HG03066 (cell line): ENCODE data around the gene WNT8A.

Source experiments
- ATAC-seq: cut with Tn5 transposase; IDR thresholded peaks from one replicate; pipeline ENCODE4 v1.9.1; 2021; ENCODE audit warnings: low read depth; ENCODE audit not compliant: unreplicated experiment

Gene WNT8A

GRCh38 chr5:138082033-138082432 lies 1.8 kb upstream of the WNT8A start:
- ATAC-seq = no peak

GRCh38 chr5:138091685-138092084 lies 7.9 kb downstream of the WNT8A start:
- ATAC-seq = no peak

- ATAC-seq = no peak
These were observed 8.5 kb downstream of the WNT8A start for GRCh38 chr5:138092301-138092700.

DNA sequence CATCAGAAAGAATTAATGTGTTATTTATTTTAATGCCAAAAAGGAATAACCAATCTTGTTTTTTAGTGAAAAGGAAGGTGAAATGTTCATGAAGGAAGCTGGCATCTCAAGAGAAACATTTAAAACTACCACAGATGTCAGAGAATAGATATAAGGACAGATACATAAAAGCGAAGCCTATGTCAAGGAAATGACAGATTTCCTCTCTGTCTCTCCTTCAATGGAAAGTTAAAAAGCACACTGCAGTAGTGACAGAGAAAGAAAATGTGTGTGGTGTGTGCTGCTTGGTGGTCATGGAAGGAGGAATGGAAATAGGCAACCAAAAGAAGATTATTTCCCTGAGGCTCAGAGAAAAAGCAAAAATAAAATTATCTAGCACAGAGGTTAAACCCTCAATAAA lies 9.2 kb downstream of the WNT8A start:
- no peak for ATAC-seq

DNA sequence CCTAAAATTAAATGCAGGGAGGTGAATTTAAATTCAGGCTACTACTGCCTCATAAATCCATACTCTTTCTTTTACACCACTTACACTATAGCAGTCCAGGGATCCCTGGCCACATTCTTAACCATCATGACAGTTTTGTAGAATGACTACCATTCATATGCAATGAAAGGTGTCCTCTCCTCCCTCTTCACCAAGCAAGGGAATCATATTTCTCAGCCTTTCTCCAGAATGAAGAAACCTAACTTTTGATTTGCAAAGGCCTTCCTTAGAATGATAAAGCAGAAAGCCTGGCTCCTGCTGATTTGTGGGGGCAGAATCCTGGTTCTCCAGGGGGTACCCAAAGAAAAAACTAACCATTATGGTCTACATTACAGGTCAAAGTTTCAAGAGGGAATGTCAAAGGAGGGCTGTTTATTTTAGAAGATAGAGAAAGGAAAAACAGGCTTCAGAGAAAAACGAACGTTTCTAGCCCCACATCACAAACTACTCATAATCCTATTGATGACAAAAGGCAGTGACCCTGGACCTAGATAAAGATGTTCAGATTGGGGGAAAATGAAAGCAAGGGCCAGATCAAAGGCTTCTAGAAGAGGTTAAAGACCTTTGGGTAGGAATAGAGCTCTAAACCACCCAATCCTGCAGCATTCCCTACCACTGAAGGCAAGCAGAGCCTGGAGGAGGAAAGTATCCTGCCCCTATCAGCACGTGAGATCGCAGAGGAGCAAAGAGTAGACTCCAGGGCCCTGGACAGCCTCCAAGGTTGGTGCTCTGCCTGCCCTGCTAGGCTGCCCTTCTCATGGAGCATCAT lies 11.5 kb downstream of the WNT8A start:
- ATAC-seq = no peak

DNA sequence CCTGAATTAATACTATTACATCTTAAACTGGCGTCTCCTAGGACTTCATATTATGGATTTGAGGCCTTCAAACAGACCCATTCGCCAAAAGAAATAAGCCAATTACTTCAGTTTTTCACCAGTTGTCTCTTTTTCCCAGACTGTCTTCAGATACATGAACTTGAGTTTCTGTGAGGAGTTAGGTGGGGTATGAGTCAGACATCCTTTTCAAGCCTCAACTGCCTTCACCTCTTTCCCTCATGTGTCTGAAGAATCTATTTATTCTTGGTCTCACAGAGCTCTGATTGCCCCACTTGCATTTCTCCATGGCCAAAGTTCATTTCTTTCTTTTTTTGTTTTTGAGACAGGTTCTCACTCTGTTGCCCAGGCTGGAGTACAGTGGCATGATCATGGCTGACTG lies 12.5 kb downstream of the WNT8A start:
- ATAC-seq = no peak

DNA sequence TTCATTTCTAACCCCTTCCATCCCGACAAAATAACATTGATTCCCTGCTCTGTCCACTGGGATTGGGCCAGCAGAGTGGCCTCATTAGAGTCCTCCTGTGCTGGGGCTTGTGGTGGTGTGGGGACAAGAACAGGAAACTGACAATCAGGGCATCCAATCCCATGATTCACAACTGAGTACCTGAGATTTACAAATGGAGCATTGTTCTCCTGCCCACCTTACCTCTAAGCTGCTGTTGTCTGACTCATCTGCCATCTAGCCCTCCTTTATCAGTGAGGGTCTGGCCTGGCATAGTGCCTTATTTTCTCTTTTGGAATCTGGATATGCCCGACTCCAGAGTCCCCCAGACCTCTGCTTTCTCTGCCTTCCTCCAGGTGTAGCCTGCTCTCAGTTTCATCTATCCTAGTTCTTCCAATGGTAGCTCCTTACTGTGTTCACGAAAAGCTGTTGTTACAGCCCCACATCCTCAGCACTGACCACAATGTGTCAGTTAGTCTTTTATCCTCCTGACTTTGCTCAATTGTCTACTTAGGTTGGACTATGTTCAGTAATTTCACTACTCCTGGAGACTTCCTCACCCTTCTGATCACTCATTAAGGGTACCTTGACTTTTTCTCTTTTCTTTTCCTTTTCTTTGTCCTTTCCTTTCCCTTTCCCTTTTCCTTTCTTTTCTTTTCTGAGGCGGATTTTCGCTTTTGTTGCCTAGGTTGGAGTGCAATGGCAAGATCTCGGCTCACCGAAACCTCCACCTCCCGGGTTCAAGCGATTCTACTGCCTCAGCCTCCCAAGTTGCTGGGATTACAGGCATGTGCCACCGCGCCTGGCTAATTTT lies 13.4 kb downstream of the WNT8A start:
- no peak for ATAC-seq

- ATAC-seq = no peak
These were observed 18.9 kb downstream of the WNT8A start for GRCh38 chr5:138102454-138103318.

- no peak for ATAC-seq
These were observed 19.4 kb downstream of the WNT8A start for GRCh38 chr5:138103319-138103637.

GRCh38 chr5:138105709-138106108 lies 21.9 kb downstream of the WNT8A start:
- ATAC-seq = no peak

- ATAC-seq = no peak
These were observed 23.4 kb downstream of the WNT8A start for GRCh38 chr5:138107213-138107612.

DNA sequence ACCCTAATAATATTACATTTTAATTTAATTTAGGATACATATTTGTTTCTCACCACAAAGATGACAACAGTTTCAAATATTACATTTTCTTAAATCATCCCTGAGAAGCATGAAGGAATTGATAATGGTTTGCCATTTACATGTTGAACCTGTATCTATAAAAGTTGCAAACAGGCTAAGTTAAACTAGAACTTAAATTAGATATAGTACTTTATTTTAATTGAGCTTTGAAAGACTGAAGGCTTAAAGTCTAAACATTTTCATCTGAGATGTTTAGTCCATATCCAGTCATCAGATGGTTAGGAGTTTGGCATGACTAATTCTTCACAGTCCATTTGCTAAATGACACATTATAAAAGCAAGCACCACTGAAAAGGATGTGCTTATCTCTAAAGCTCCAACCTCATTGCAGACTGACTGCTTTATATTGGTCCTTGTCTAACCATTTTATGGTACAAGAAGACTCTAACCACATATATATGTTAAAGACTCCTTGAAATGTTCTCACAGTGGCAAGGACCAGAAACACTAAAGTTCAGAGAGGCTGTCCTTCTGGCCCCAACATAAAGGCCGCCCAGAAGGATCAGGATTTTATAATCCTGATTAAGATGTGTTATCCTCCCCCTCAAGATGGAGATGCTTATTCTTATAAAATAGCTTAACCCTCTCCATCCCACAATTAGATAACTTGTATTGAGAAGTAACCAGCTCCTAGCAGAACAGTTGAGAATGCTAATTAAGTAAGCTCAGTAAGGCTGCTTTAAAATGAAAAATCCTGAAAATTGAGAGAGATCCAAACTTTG lies 25.8 kb downstream of the WNT8A start:
- no peak for ATAC-seq

GRCh38 chr5:138110266-138110963 lies 26.6 kb downstream of the WNT8A start:
- ATAC-seq = no peak

GRCh38 chr5:138111181-138111580 lies 27.3 kb downstream of the WNT8A start:
- ATAC-seq = no peak

GRCh38 chr5:138111937-138112336 lies 28.1 kb downstream of the WNT8A start:
- no peak for ATAC-seq

GRCh38 chr5:138115254-138115653 lies 31.4 kb downstream of the WNT8A start:
- no peak for ATAC-seq

GRCh38 chr5:138128334-138128733 lies 44.5 kb downstream of the WNT8A start:
- no peak for ATAC-seq

DNA sequence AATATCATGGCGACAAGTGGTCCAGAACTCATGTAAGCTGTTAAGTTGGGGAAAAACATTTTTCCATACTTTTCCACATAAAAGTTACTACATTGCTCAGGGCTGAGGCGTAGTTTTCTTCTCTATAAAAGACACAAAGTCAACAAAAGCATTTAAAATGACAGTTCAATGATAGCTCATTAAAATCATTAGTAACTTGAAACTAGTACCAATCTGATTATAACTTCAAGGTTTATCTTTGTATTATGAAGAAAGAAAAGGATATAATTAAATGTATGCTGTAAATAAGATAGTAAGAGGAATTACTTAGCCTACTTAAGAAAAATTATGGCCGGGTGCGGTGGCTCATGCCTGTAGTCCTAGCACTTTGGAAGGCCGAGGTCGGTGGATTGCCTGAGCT lies 45.5 kb downstream of the WNT8A start:
- ATAC-seq = no peak

DNA sequence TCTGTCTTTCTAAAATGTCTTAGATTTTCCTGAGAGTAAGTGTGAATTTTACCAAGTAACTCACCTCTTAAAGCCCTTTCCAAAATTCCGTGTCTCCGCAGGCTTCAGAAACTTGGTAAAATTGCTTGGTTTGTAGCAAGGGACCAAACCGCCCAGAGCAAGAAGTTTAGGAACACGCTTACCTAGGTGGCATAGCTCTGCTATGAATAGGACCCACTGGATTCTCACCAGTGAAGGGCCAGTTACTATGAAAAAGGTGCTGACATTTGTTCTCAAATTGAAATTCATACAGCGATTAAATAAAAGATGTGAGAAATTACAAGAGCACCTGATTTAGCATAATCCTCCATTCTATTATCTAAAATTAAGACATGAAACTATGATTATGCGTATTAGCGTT lies 48.7 kb downstream of the WNT8A start:
- no peak for ATAC-seq
